Right lobe of liver (tissue), 4 donors: Measurements from ENCODE around the gene CPNE4.

Source experiments
- CTCF ChIP-seq, 4 donors: fragments of 200-600 bp in 3 of 4; fragments of 450-650 bp in 1 of 4; IDR thresholded peaks; one replicate each; pipeline versions ENCODE4 v1.5.1 to v1.8.0; 2016 to 2022; ENCODE audit warnings: antibody characterized with exemption in 4 of 4, mild to moderate bottlenecking in 2 of 4
- POLR2A ChIP-seq: fragments of 450-650 bp; IDR thresholded peaks from one replicate; pipeline ENCODE4 v1.6.1; 2017; ENCODE audit warnings: antibody characterized with exemption, mild to moderate bottlenecking
- donor health status: DM: no; HTN: no; CAD: no.
- donor health status: DM: no; HTN: no; CAD: no.
- donor health status: DM: no; HTN: yes; CAD: no.

GRCh38 chr3:131850223-131850622 lies 184.6 kb downstream of the CPNE4 start:
- no peak for TF ChIP-seq POLR2A
- no peak for TF ChIP-seq CTCF (IDR thresholded peaks at IDR 0.05)
